Superior temporal gyrus (tissue), 1 donor: Measurements from ENCODE around the gene TMIE.
"Not testable (repeated sequence)": the region's sequence is repeated elsewhere in the genome, so short reads cannot be mapped to it uniquely, and the experiment has no call there.

Source experiments
- DNase-seq: peaks from one replicate; pipeline ENCODE4 v3.0.0-alpha.2; 2016; ENCODE audit errors: extremely low spot score

TMIE gene

GRCh38 chr3:46685446-46685845 is 15.7 kb upstream of the TMIE start:
- no peak for DNase-seq

- no peak for DNase-seq
Observed at GRCh38 chr3:46690798-46691197, 10.4 kb upstream of the TMIE start.

- no peak for DNase-seq
Observed at GRCh38 chr3:46692566-46692990, 8.6 kb upstream of the TMIE start.

GRCh38 chr3:46693038-46693891 is 7.9 kb upstream of the TMIE start, which contains the start of gene ALS2CL:
TSS of gene ALS2CL (minus strand) at chr3:46693679. CDS start at chr3:46689440, 4,239 bp downstream.
- no peak for DNase-seq

GRCh38 chr3:46693892-46694226 is 7.3 kb upstream of the TMIE start:
- DNase-seq = no peak

DNA sequence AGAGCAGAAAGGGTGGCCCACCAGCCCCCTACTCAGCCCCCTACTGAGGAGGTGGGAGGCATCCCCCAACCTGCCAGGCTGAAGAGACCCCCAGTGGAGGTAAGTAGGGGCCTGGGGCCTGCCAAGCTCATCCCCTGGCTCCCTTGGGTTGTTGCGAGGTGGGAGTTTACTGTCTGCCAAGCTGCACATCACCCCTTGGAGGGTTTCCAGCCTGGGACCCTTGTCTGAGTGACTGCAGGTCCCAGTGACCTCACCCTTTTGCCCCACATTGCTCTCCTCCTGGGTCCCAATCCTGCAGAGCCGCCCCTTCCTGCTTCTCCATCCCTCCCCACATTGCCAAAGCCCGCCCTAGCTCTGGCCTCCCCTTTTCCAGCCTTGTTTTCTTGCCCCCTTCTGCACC is 6.7 kb upstream of the TMIE start:
- no peak for DNase-seq

GRCh38 chr3:46695177-46695961 is 5.8 kb upstream of the TMIE start:
- DNase-seq = no peak

DNA sequence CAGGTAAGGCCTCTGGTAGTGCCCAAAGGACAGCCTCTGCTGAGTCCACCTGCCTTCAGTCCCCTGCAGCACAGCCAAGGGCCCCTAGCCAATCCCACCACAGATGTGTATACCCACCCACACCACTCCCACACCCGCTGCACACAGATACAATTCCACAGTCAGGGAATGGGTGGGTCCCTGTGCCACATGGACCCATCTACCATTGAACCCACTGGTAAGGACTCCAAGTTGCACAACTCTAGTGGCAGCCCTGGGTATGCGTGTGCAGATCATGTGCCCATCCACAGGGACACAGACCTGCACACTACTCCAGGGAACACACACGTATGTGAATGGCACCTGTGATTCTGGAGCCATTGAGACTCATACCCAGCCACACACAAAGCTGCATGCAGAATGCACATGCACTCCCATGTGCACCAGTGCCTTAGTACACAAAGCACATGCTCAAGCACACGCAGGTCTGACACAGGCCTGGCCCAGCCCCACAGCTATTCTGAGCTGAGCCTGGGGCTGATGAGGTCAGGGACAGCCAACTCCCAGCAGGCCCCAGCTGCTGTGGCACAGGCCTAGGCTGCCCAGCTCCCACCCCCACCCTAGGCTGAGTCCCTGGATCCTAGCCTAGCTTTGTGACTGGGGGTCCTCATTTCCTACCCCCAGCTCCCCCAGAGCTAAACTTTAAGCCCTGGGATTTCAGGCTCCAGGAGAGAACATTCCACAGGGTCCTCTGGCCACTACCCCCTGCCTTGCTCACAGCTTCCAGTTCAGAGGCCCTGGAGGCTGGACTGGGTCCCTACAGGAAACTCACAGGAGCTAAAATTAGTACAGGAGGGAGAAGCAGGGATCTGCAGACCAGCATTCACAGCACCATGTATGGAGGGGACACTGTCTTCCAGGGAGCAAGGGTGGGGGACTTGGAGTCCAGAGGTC is 5.0 kb upstream of the TMIE start:
- no peak for DNase-seq

DNA sequence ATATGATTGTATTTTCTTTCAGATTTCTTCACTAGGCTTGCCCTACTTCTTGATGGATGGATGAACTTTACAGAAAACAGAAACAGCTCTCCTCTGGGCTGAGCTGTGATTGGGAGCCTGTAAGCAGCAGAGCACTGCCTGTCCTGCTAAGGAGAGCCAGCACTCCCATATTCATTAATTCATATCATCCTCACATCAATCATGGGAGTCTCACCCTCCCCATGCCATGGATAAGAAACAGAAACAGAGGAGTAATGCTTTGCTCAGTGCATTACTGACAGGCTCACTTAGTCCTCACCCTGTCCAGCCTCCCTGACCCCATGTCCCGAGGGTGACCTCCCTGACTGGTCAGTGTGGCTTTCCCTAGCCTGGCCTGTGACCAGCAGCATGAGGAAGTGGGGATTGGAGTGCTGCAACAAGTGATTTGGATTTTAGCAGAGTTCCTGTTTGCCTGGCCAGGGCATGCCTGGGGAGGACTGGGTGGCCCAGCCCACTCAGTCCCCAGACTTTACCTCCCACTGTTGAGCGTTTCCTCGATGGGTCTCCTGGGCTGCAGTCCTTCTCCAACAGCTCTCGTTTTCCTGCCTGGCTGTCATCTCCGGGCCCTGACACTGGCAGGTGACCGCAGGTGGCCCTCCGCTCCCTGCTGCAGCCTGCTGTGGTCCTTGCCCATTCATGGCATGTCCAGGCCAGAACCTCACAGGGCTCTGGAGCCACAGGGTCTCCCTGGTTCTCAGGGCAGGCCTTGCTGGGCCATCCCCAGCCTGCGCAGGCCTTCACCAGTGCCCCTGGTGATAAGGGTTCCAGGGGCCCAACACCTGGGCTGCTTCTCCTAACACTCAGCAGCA is 1.3 kb upstream of the TMIE start:
- no peak for DNase-seq

GRCh38 chr3:46700772-46701171 is 420 bp upstream of the TMIE start:
- no peak for DNase-seq

DNA sequence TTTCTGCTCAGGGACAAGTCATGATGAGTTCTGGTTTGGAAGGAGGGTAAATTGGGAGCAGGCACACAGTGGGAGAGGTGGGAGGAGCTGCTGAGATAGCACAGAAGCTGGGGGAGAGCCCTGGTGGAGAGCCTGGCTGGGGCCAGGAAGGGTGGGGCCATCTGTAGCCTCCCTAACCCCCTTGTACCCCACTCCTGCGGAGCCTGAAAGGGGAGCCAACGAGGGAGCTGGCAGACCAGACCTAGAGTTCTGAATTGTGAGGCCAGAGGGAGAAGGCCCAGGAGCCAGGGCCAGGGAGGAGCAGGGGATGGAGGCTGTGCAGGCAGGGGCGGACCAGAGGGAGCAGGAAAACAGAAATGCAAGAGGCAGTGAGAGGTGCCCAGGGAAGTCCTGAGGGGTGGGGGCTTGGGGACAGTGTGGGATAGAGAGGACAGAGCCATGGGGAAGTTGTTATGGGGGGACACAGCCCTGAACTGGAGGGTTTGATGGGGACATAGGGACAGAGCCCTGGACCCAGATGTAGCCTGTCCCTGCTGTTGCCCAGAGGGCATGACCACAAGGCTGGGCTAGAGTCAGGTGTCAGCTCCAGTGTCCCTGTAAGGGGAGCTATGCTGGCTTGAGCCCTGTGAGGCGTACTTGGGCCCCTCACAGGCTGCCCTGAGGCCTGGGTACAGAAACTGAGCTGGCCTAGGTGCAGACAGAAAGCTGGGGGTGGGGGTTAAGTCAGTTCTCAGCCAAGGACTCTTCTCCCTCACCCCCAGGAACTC is 1.2 kb downstream of the TMIE start:
- no peak for DNase-seq

- no peak for DNase-seq
Observed at GRCh38 chr3:46703013-46703520, 1.9 kb downstream of the TMIE start.

- DNase-seq = not testable (repeated sequence)
Observed at GRCh38 chr3:46704346-46704745, 3.2 kb downstream of the TMIE start.

DNA sequence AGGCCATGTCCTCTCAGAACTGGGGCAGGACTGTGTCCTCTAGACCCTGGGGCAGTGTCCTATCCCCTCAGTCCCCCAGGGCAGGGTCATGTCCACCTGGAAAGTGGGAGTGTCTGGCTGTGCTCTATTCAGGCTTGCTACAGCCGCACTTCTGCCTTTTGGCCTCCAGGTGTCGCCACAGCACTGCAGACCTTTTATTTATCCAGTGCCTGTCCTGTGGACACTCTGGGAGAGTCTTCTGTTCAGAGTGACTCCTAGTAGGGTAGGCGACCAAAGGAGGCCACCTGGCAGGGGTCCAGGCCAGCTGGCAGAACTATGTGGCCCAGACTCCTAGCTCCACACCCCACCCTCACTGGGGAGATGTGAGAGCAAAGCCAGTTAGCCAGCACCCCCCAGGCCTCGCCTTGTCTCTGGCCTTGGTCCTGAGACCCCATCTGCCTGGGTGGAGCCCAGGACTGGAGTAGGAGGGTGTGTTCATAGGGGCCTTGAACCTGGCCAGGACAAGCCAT is 3.9 kb downstream of the TMIE start:
- DNase-seq = peak; percentile 86

- DNase-seq = no peak
Observed at GRCh38 chr3:46705751-46706552, 4.8 kb downstream of the TMIE start.

- DNase-seq = no peak
Observed at GRCh38 chr3:46706771-46707582, 5.8 kb downstream of the TMIE start.

- DNase-seq = no peak
Observed at GRCh38 chr3:46707601-46708011, 6.4 kb downstream of the TMIE start.
